ENCODE results near the gene DCAF6.

- TF ChIP-seq TAF1 (IDR thresholded peaks at IDR 0.05; ENCODE audit: borderline replicate concordance, low read depth, low read length) (no peak), POLR2A (IDR thresholded peaks at IDR 0.05; ENCODE audit: low read depth, low read length) (no peak)
These were observed 11.2 kb downstream of the DCAF6 start for GRCh38 chr1:167947733-167948132.
